HTR-8/SVneo (cell line): ENCODE results near the gene ADGRF3.
"Not testable (repeated sequence)": the region's sequence is repeated elsewhere in the genome, so short reads cannot be mapped to it uniquely, and the experiment has no call there.

Experiments
- DNase-seq: peaks from one replicate; pipeline ENCODE4 v3.0.0; 2011; ENCODE audit warnings: low spot score, mixed read lengths; ENCODE audit not compliant: insufficient read length
- FAIRE-seq: peaks from 2 replicates; lab custom pipeline; 2011; peaks lifted over from hg19 to GRCh38; lab: Jason Lieb, UNC

Gene ADGRF3

DNA sequence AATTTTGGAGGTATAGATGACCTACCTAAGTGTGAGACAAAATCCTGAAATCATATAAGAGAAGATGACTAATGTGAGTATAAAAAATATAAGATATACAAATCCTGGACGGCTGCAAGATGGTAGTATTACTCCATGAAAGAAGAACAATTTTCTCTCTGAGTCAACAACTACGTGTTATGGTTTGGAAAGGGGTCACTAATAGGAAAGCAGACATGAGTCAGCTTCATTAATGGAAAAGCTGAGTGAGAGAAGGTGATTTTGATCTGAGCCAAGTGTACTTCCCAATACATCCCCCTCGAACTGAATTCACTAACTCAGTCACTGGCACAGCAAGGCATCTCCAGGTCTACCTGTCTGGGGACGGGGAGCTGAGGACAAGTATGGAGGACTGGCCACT is 20.7 kb downstream of the ADGRF3 start:
- DNase-seq, result no peak
- FAIRE-seq, result no peak

DNA sequence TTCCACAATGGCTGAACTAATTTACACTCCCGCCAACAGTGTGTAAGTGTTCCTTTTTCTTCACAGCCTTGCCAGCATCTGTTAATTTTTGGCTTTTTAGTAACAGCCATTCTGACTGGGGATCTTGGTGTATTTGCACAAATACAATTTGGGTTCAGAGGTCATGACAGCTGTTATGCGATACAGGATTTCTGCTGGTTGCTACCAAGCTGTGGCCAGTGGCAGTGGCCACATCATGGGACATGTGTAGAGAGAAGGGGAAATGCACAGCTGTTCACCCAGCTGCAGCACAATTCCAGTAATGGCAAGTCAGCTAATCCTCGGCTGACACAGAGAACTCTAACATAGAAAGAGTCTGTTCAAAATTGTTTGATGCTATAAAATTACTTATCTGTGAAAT is 21.7 kb downstream of the ADGRF3 start:
- FAIRE-seq, result no peak
- no peak for DNase-seq

DNA sequence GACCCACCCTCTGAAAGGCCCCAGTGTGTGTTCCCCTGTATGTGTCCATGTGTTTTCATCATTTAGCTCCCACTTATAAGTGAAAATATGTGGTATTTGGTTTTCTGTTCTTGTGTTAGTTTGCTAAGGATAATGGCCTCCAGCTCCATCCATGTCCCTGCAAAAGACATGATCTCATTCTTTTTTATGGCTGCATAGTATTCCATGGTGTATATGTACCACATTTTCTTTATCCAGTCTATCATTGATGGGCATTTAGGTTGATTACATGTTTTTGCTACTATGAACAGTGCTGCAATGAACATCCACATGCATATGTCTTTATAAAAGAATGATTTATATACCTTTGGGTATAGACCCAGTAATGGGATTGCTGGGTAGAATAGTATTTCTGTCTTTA is 22.1 kb downstream of the ADGRF3 start:
- DNase-seq, FAIRE-seq: not testable (repeated sequence)

DNA sequence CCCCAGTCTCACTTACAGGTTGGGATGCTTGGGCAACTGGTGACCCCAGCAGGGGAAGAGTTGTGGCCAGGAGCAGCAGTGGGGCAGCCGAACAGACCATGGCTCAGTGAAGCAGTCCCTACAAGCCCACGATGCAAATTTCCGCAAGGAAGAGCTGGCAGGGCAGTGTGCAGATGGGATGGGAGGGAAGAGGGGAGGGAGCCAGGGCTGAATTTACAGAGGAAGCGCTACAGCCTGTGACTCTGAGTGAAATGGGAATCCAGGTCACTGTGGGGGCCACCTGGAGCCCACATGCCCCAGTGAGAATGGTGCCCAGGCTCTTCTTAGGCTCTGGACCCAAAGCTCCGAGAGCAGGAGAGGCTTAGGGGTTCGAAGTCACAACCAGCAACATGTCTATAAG is 27.6 kb downstream of the ADGRF3 start:
- FAIRE-seq, result no peak
- no peak for DNase-seq

DNA sequence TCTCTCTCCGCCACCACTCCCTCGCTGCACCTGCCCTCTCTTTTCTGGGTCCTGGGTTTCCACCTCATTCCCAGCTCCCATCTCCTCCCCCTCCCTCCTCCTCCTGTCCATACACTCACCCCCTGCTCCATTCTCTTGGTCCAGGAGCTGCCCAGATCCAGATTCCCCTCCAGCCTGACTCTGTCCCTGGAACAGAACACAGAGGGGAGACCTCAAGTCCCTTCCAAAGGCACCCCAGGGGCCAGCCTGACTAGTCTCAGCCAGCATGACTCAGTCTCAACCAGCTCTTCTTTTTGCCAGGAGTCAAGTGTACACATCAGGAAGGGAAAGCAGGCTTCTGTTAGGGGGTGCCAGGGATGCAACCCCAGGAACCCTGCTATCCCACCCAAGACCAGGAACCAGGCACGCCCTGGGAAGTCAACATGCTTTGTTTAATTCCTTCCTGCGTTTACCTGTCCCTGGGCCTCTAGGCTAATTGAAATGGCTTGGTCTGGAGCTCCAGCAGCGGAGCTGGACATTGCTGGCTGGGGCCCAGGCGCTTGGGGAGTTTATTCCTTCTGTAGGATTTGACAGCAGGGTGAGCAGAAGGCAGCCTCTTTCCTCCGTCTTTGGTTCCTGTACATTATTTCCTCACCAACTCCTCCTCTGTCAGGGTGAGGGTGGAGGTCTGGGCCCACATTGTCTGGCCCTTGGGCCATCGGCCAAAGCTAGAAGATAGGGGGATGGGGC is 29.0 kb downstream of the ADGRF3 start:
- no peak for FAIRE-seq
- DNase-seq, result no peak

DNA sequence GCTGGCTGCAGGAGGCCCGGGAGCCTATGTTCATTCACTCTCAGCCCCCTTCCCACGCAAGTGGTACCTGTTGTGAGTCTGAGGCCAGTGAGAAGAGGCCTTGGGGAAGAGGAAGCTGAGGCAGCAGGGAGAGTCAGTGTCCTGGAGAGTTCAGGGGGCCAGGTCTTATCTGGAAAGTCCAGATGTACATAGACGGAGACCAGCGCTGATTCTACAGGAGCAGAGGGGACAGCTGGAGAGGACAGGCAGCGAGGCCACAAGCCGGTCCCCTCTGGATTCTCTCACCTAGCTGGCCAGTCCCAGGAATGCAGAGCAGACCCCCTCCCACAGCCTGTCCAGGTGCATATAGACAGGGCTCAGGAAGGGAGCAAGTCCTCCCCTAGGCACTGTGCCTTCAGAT is 29.7 kb downstream of the ADGRF3 start:
- FAIRE-seq (no peak), DNase-seq (no peak)

DNA sequence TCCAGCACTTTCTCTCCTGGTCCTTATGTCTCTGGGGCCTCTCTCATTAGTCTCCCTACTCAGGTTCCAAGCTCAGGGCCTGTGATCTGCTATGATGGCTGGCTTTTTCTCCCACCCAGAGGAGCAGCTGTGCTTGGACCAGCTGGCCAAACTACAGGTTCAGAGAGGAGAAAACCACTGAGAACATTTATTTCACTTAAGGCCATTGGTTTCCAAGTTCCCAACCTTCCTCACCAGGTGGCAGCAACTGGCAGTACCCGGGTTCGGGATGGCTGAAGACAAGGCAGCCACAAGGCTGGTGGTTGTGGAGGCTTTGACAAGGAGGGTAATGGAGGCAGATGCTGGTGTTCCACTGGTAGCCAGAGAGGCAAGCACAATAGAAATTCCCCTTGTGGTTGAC is 30.5 kb downstream of the ADGRF3 start:
- FAIRE-seq (peak; percentile 23), DNase-seq (peak; percentile 25)

DNA sequence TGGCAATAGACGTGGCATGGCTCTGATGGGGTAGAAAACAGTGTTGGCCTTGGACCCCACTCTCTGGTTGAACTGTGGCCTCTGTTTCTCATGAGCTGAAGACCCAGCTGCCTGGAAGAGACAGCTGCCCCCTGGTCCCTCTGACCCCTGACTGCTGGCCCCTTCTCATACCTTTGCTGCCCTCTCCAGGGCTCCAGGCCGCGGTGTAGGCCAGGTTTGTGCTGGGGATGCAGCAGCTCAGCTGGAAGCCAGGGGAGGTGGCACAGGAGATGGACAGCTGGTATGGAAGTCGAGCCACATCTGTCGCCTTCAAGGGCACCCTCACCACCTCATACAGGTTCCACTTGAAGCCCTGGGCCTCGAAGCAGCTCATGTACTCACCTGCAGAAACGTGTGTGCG is 32.3 kb downstream of the ADGRF3 start:
- FAIRE-seq, result no peak
- DNase-seq, result no peak

DNA sequence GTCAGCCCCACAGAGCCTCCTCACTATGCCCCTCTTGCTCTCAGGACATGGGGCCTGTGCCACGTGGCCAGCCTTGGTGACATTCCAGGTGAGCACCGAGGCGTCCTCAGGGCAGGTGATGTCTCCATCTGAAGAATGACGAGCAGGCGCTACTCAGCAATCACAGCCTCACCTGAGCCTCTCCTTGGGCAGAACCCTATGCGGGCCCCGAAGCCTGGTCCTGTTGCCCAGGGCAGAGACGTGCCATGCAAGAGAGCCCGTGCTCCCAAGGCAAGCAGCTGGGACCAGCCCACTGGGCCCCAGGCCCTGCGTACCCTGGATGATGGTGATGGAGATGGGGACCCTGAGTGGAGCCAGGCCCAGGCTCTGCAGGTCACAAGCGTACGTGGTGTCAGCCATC is 33.1 kb downstream of the ADGRF3 start:
- no peak for DNase-seq
- no peak for FAIRE-seq

DNA sequence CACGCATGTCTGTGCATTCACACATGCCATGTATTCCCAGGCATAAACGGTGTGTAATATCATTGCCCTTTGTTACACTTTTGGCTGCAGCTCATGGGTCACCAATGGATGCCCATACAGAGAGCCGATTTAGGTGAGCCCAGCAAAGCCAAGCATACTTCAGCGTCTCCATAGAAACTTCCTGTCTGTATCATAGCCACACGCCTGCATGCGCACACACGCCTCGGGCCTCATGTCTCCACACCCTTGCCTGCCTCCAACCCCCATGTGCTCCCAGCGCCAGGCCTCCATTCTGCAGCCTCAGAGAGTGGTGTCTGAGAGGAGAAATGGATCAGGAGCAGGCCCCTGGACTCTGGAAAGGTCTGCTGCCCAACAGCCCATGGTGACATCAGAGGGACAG is 34.1 kb downstream of the ADGRF3 start:
- FAIRE-seq (peak; percentile 28), DNase-seq (no peak)

DNA sequence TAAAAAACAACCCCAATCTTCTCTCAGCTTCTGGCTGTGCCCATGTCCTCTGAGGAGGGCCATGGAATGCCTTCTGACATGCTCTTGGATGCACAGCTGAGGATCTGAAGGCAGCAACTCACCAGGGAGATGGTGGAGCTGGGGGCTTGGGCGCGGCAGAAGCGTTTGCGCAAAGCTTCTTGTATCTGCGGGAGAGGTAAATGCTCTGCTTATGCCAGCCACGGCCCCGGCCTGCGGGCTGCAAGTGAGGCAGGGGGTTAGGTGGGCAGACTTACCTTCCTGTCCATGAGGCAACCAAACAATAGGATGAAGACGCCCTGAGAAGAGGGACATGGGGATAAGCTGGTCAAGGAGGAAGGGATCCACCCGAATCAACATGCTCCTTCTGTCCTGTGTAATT is 36.7 kb downstream of the ADGRF3 start:
- FAIRE-seq, result no peak
- no peak for DNase-seq

DNA sequence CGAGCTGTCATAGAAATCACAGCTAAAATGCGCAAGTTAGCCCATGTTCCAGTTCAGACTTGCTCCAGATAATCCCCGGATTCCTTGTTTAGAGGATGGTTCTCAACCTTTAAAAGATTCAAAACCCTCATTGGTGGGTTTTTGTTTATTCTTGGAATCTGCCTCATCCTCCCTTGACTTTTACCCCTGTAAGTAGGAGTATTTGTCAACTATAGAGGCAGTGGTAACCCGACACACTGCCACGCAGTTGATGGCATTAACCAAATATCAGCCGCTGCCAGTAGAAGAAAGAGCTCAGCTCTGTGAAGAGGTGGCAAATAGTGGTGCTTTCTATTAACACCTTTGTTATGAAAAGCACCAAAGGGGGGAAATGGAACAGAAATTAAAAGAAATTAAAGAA is 41.0 kb downstream of the ADGRF3 start:
- FAIRE-seq, result no peak

DNA sequence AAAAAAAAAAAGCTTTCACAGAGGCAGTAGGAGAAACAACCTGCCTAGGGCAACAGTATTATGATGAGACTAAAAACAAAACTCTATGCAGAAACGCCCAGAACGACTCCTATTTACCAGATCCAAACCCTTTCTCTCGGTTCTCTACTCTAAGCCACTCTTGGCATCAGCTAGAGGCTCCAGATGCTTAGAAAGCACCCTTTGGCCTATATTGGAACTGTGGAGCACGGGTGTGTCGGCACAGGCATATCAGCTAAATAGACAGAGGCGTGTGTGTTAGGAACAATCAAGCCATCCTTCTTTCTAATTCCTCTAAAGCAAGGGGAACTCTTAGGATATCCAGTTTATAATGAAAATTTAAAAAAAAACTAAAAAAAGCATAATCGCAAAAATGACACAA is 41.5 kb downstream of the ADGRF3 start:
- not testable (repeated sequence) for FAIRE-seq, DNase-seq

More for the DNA sequence above, 41.0 kb downstream of the ADGRF3 start:
- no peak for DNase-seq

DNA sequence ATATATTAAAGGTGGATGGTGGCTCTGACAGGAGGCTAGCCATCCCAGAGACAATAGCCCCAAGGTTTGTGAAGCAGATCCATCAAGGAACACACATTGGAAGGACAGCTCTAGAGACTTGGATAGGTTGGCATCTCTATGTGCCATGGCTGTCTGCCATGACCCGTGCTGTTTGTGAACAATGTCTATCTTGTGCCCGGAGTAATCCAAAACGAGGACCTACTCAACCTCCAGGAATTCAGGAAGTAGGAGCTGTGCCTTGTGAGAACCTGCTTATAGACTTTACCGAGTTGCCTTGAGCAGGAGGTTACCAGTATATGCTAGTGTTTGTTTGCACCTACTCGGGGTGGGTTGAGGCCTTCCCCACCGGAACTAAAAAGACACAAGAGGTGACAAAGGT is 43.7 kb downstream of the ADGRF3 start:
- FAIRE-seq, result no peak

DNA sequence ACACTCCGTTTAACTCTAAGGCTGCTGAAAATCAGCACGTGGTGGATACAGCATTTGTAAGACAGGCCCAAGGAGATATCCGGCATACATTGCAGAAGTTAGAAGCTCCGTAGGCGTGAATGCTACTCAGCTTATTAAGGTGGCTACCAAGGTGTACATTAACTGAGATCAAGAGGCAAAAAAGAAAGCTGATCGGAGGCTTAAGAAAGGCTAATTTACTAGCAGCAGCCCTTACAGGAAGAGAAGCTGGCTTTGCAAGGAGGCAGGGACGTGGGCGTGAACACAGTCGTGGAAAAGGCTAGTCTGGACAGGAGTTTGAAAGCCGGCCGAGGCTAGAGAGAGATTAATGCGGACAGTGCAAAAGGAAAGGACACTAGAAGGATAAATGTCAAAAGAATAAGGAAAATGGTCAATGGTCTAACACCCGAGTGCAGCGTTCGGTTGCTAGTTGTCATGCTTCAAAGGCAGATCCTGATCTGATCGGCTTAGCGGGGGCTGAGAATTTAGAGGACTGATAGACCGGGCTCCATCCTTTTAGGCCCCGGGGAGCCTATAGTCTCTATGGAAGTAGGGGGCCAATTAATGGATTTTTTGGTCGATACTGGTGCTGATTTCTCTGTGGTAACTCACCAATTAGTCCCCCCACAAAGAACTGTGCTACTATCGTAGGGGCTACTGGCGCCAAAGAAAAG is 46.2 kb downstream of the ADGRF3 start:
- FAIRE-seq, result no peak

More for the DNA sequence above, 43.7 kb downstream of the ADGRF3 start:
- no peak for DNase-seq

DNA sequence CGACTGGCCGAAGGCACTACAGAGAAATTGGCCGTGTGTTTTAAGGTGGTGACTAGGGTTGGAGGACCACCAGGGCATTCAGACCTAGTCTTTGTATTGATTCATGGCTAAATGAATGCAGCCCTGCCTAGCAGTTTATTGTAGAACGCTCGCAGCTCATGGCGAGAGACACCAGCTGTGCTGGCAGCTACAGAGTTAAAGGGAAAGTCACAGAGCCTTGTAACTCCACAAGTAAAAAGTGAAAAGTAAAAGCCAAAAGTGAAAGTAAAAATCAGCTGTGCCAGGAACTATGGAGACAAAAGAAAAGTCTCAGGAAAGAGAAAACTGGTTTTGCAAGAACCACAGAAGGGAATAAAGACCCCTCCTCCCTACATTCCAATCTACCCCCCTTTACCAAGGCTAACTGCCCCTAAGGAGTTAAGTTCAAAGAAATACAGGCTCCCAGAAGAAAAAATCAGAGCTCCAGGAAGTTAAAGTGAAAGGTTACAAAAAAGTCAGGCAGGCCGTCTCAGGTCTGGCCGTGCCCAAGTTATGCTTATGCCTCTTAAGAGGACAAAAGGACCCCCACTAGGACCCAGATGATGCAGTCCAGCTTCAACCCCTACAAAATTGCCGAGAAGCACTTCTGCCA is 47.0 kb downstream of the ADGRF3 start:
- FAIRE-seq, result no peak
- peak; percentile 50 for DNase-seq

More for the DNA sequence above, 46.2 kb downstream of the ADGRF3 start:
- DNase-seq, result no peak

DNA sequence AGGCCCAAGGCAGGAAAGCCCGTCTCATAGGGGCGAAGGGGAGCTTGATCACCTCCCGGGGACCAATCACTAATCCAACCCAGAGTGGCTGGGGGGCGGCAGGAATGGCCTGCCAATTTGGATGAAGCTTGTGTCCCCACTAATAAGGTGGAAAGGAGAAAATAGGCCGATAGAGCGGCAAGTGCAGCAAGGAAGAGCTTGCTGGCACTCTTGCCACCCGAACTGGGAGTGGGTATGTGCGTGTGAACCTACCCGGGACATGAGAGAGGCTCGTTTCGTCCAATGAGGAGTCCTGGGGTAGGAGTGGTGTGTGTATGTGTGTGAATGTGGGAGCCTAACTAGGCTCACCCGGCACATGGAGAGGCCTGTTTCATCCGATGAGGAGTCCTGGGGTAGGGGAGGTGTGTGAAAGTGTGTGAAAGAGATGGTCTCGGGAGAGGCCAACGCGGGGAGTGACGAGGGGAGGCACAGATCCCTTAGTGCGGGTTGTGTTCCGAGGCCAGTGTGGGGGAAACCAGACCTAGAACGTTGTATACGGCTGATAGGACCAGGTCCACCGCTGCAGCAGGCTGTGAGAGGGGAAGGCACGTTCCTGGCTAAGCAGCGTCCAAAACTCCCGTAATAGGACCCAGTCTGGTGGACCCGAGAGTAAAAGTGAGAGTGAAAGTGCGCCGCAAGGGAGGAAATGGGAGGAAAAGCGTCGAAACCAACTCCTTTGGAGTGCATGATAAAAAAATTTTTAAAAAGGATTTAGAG is 47.8 kb downstream of the ADGRF3 start:
- peak; percentile 33 for FAIRE-seq
- DNase-seq, result no peak

DNA sequence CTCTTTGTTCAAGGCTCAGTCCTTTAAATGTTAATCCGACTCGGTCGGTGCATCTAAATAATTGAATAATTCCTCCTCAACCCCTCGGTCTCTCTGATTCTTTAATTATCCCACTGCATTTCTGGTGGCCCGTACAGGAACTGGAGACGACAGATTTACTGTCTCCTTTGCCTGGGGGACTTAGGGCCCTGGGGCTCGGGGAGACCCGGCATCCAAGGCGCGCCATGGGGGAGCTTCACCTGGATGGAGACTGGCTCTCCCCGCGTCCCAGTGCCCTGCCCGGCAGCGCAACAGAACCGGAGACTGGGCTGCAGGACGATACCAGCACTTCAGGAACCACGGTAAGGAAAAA is 48.3 kb downstream of the ADGRF3 start:
- DNase-seq (no peak), FAIRE-seq (no peak)

DNA sequence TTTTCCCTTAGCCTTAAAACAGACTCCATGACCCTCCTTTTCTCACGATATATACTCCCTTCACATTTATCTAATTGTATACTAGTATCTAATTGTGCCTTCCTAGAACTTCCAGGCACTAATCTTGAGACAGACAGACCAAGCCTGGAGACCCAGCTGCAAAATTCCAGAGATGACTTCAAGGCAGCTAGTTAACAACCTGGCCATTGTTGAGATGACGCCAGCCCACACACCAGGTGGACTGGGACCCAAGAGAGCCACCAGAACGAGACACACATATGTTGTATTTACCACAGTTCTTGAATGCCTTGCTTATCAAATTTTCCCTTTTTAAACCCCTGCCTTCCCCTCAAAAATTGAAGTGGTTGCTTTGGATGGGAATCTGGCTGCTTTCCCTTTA is 49.5 kb downstream of the ADGRF3 start:
- DNase-seq (no peak), FAIRE-seq (no peak)

DNA sequence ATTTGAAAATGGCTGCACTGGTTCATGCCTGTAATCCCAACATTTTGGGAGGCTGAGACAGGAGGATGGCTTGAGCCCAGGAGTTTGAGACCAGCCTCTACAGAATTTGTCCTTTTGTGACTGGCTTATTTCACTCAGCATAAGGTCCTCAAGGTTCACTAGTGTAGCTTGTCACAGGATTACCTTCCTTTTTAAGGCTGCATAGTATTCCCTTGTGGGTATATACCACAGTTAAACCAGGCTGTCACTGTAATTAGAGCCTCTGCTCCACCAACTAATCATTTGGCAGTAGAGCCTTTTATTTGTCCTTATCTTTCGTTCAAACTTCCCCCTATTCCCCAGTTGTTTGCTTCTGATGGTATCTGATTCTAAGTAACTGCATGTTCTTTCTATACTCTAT is 51.1 kb downstream of the ADGRF3 start:
- FAIRE-seq, result no peak

DNA sequence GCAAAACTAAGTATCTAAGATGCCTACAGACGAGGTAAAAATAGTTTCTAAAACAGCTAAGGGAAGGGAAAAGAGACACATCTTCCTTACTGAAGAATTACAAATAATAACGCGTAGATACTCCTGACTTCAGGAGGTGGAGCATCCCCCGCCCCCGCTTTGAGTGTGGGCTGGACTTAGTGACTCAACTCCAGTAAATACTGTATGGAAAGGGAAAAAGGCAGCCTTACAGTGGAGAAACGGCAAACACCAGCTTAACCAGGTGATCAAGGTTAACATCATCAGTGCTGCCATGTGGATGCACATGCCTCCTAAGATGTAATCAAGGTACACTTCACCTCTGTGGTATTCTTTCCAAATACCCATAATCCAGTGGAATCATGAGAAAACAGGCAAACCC is 53.9 kb downstream of the ADGRF3 start:
- peak; percentile 27 for DNase-seq
- peak; percentile 80 for FAIRE-seq

More for the DNA sequence above, 51.1 kb downstream of the ADGRF3 start:
- DNase-seq, result no peak
